ENCODE measurements around the gene EGR2. TPM values are rescaled to one million over a fixed set of nuclear protein-coding genes. Genes with fewer than 3 reads are reported as not detected.

The EGR2 gene
- total RNA-seq, 1 donor from 2014 or later = 16.9 TPM

DNA sequence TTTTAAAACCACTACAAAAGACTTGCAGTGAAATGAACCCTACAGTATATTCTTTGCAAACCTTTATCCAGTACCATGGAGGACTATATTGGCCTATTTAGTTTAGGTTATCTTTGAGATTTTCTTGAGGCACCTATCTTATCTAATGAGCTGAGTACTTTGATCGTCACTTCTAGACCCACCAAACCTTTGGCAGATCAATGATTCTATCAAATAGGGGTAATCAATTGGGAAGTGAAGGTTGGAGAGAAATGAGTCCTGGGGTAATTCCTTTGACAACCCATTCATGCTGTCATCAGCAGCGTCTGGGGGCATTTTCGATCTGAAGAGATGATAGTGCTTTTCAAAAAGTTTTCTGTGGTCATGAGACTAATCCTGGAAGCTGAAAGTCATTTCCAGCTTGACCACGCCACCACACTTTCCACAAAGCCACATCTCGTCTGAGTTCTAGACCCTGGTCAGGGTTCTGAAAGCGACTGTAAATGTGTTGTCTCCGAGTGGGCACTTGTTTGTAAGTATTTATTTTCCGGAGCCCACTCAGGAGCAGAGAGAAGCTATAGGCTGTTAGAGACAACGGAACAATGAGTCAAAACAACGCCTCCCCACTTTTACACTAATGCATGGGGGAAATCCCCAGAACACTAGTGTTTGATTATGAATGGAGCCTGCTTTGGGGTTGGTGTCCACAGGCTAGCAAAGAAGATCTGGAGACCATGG is 4.8 kb downstream of the EGR2 start:
- no peak overlapping the region for H3K4me3 Mint-ChIP-seq
- no peaks in the 10 kb centered on the region for H3K9me3 Mint-ChIP-seq
- H3K4me1 Mint-ChIP-seq = peaks cover 36% of the 10 kb centered on the region
- no peak for TF ChIP-seq CTCF (IDR thresholded peaks at IDR 0.05; ENCODE audit: unreplicated experiment)
- peaks cover 54% of the 10 kb centered on the region for H3K27me3 Mint-ChIP-seq (ENCODE audit: low read depth)
- H3K36me3 Mint-ChIP-seq = peaks cover 2% of the 10 kb centered on the region
- H3K27ac Mint-ChIP-seq = no peak overlapping the region
- DNase-seq (ENCODE audit: low spot score in 2 of 2, unreplicated experiment in 2 of 2) = no peak

DNA sequence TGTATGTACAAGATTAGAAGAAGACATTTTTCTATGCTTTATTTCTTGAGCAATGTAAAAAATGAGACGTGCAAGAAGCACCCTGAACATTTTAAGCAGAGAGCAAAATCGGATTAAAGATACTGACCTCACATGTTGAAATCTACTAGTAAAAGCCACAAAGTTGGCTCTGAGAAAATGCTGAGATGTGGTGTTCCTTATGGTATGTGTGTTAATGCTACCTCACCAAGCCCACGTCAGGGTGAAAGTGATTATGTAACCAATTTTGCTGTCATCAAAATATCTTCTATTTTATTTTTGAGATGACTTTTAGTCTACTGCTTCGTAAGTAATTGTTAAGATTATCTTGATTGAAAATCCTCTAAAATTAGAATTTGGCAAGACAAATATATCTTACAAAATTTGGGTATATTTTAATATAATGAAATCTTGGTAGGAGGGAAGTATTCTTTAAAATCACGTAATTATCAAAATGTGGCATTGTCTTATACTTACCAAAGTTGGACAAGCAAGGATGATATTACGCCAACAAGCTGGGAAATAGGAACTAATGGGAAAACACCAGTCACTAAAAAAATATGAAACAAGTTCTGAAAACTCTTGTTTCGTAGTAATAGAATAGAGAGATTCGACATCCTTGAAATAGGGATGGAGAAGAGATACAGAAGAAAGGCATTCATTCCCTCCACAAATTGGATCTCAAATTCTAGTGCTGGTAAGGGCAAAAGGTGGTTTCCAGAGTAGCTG is 5.8 kb downstream of the EGR2 start:
- no peak for DNase-seq (ENCODE audit: low spot score in 2 of 2, unreplicated experiment in 2 of 2)
- Mint-ChIP-seq H3K36me3 (peaks cover 2% of the 10 kb centered on the region), H3K4me1 (peaks cover 32% of the 10 kb centered on the region), H3K27me3 (ENCODE audit: low read depth) (peaks cover 44% of the 10 kb centered on the region), H3K4me3 (no peak overlapping the region), H3K27ac (no peak overlapping the region), H3K9me3 (no peaks in the 10 kb centered on the region)
- TF ChIP-seq CTCF (IDR thresholded peaks at IDR 0.05; ENCODE audit: unreplicated experiment) = no peak

- Mint-ChIP-seq H3K9me3 (no peaks in the 10 kb centered on the region), H3K4me3 (peak overlapping the region; percentile 90)
Observed at GRCh38 chr10:62806251-62806650, 9.9 kb downstream of the EGR2 start.

DNA sequence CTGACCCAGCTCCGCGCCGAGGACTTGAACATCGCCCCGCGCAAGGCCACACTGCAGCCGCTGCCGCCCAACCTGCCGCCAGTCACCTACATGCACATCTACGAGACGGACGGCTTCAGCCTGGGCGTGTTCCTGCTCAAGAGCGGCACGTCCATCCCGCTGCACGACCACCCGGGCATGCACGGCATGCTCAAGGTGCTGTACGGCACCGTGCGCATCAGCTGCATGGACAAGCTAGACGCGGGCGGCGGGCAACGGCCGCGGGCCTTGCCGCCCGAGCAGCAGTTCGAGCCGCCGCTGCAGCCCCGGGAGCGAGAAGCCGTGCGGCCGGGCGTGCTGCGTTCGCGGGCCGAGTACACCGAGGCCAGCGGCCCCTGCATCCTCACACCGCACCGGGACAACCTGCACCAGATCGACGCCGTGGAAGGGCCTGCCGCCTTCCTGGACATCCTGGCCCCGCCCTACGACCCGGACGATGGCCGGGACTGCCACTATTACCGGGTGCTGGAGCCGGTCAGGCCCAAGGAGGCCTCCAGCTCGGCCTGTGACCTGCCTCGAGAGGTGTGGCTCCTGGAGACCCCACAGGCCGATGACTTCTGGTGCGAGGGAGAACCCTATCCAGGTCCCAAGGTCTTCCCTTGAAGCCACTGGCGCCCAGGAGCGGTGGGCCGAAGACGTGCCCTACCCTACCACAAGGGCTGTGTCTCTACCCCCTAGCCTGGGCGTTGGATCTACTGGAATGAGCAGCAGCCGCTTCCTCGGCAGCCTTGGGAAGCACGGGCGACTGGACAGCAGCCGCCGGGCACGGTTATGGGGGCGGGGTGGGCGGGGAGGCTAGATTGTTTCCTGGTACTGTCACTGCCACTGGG is 10.7 kb downstream of the EGR2 start:
- peak in 1 of 2 experiments; percentile 53 for DNase-seq (ENCODE audit: low spot score in 2 of 2, unreplicated experiment in 2 of 2)
- no peak for TF ChIP-seq CTCF (IDR thresholded peaks at IDR 0.05; ENCODE audit: unreplicated experiment)

More at GRCh38 chr10:62806251-62806650, 9.9 kb downstream of the EGR2 start:
- Mint-ChIP-seq H3K36me3 (no peaks in the 10 kb centered on the region), H3K27ac (no peak overlapping the region), H3K4me1 (peaks cover 34% of the 10 kb centered on the region), H3K27me3 (ENCODE audit: low read depth) (peaks cover 6% of the 10 kb centered on the region)
- DNase-seq (ENCODE audit: low spot score in 2 of 2, unreplicated experiment in 2 of 2) = no peak
- TF ChIP-seq CTCF (IDR thresholded peaks at IDR 0.05; ENCODE audit: unreplicated experiment) = no peak

GRCh38 chr10:62804356-62805230 is 11.6 kb downstream of the EGR2 start, which contains the start of gene ADO:
ADO (plus strand) TSS chr10:62804720; CDS start chr10:62805060, 340 bp downstream.
- H3K27ac Mint-ChIP-seq = peak within 1 kb of the TSS; percentile 99
- no peak for TF ChIP-seq CTCF (IDR thresholded peaks at IDR 0.05; ENCODE audit: unreplicated experiment)
- peaks cover 10% of the 10 kb centered on the region for H3K27me3 Mint-ChIP-seq (ENCODE audit: low read depth)
- peak within 1 kb of the TSS; percentile 90 for H3K4me3 Mint-ChIP-seq
- peaks cover 34% of the 10 kb centered on the region for H3K4me1 Mint-ChIP-seq
- H3K36me3 Mint-ChIP-seq = no peaks in the 10 kb centered on the region
- DNase-seq (ENCODE audit: low spot score in 2 of 2, unreplicated experiment in 2 of 2) = peak; percentile 73 to 87
- H3K9me3 Mint-ChIP-seq = no peaks in the 10 kb centered on the region

More for the DNA sequence above, 10.7 kb downstream of the EGR2 start:
- Mint-ChIP-seq H3K27me3 (ENCODE audit: low read depth) (peaks cover 3% of the 10 kb centered on the region), H3K27ac (peak overlapping the region; percentile 93), H3K36me3 (no peaks in the 10 kb centered on the region), H3K4me1 (peaks cover 34% of the 10 kb centered on the region), H3K4me3 (peak overlapping the region; percentile 90), H3K9me3 (no peaks in the 10 kb centered on the region)
